NCI-H1092 treated with DMSO at 0.1 percent for 48 hours (cell line): ENCODE data around the gene SLF2.
"Not testable (repeated sequence)": the region's sequence is repeated elsewhere in the genome, so short reads cannot be mapped to it uniquely, and the experiment has no call there.

Source experiments
- DNase-seq: peaks from one replicate; lab custom pipeline; 2025; lab: John Stamatoyannopoulos, UW

Gene SLF2

DNA sequence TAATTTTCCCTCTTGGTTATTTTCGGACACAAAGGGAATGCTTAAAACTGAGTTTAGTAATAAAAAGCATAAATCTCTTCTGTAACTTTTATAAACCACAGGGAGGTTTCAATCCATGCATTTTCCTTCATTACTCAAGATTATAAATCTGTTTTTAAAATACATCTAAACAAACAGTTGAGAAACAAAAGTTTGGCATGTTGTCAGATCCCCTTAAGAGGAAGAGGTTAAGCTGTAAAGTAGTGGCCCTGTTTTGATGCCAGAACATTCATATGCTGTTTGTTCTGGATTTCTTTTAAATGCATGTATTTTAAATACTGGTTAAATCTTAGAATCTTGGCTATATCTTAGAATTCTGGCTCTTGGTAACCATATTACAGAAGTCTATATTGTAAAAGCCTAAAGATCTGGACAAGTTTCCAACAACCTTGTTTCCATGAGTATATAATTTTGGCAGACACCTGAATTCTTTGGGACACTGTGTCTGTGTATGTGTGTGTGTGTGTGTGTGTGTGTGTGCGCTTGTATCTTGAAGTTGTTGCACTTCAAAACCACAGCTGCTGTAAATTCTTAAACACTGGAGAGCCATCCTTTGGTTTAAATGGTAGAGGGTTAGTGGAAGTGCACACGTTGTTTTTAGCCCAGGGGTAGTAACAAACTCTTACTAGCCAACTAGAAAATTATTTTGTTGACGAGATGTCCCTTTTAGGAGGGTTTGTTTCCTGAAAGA lies 49.8 kb downstream of the SLF2 start:
- no peak for DNase-seq

GRCh38 chr10:100963826-100964225 lies 51.1 kb downstream of the SLF2 start:
- no peak for DNase-seq

- DNase-seq, result no peak
These were observed 53.1 kb downstream of the SLF2 start for GRCh38 chr10:100965820-100966219.

DNA sequence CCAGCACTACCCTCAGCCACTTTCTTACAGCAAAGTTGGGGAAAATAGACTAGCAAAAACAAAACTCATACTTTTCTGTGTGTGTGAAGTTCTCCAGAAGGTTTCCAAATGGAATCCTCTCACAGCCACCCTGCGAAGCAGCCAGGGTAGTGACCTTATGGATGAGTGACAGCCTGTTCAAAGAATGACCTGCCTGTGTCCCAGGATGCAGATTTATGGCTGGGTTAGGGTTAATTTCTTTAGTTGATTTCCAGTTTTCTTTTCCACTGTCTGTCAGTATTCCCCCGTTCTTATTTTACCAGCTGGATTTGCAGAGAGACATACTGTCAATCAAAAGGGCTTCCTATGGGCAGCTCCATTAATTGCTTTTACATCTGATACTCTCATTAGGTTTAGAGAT lies 54.1 kb downstream of the SLF2 start:
- no peak for DNase-seq

DNA sequence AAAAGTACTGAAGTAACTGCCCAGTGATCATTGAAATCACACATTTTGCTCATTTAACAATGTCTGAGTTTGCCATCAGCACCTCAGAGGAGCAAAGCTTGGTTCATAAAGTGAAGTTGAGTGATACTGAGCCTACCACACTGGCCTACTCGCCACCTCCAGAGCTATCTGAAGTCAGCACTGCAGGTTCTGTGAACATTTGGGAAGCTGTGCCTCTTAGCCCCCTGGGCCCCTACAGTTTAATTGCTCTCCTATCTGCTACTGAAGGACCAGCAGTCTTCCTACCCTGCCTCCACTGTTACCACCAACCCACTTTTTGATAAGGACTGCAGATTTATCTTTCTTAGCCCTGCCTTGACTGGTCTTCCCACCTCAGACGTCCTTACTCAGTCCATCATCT lies 54.6 kb downstream of the SLF2 start:
- DNase-seq, result no peak

- DNase-seq, result no peak
These were observed 55.4 kb downstream of the SLF2 start for GRCh38 chr10:100968062-100968736.

DNA sequence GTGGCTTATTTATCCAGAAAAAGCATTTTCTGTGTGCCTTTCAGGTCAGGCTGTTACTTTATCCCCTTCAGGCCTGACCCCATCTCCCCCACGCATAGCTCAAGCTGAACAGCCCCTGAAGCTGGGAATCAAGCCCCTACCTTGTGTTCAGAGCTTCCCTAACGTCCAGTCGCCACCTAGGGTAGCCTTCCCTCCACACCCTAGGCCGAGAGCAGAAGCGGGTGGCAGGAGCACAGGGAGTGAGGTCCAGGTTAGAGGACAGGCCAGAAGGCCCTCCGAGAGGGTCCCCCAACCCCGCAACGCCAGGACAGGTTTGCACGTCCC lies 56.1 kb downstream of the SLF2 start:
- DNase-seq, result no peak

DNA sequence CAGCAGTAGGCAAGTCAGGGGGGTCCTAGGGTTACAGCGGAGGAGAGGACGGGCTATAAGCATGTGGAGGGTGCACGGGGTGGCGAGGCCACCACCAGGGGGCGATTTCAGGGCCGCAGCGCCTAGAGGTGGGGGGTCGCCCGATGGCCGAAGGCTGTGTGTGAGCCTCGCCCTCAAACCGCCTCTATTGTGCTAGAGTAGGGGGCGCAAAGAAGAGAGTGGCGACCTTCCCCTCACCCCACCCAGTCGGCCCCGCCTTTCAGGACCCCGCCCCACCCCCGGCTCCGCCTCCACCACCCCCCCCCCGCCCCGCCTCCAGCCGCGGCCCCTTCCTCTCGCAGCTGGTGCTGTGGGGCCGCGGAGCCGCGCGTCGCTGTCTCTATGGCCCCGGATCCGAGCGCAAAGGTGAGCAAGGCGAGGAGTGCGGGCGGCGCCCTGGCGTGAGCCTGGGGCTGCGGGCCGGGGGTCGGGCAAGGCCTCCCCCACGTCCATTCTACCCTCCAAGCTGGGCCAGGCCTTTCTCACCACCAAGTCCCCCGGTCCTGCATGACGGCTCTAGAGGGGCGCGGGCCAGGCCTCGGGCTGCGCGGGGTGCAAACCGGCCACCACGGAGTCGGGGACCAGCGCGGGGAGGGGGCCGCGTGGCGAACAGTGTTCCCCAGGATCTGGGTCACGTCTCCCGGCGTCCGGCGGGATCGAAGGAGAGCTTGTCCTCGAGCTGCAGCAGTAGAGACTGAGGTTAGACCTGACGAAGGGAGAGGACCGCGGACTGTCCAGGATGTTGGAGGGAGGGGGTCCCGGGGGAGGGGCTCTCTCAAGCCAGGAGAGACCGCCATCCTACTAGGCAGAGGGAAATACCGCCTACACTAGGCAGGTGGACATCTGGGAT lies 56.7 kb downstream of the SLF2 start, which contains the start of gene SEMA4G:
Gene SEMA4G (plus strand): TSS at position 318 of the 889 bp plus-strand sequence. CDS start 3,409 bp downstream, outside the sequence.
- peak; percentile 19 for DNase-seq

GRCh38 chr10:100970076-100970913 lies 57.5 kb downstream of the SLF2 start:
- DNase-seq, result no peak

DNA sequence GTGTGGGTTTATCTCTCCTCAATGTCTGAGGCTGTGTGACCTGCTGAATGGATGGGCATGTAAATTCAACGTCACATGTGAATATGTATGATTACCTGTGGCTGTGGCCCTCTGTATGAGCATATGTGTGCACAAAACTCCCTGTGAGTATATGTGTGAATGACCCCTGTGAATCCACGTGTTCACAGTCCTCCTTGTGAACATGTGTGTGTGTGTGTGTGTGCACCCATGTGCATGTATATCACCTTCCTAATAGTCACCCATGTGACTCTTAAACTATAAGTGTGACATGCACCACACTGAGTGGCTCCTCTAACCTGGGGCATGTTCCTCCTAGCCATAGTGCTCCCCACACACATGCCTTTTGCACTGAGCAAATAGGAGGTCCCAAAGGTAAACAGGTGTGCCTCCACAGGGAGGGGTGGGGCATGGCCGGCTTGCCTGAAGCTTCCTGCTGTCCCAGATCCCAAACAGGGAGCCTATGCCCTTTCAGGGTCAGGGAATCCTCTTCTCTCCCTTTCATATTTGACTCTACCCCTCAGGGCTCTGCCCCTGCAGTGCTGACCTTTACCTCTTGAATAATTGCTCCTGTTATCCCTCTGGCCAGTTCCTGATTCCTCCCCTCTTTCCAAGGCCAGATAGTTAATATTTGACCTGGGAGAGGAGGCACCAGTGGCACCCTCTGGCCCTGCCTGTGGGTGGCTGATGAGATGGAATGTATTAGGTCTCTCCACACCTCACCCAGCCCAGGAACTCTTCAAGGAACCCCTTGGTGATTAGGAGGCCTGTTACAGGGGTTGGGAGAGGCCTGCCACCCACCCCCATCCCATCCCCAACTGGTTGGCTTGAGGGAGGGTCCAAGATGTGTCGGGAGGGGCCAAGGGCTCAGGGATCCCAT lies 58.4 kb downstream of the SLF2 start:
- DNase-seq, result no peak

DNA sequence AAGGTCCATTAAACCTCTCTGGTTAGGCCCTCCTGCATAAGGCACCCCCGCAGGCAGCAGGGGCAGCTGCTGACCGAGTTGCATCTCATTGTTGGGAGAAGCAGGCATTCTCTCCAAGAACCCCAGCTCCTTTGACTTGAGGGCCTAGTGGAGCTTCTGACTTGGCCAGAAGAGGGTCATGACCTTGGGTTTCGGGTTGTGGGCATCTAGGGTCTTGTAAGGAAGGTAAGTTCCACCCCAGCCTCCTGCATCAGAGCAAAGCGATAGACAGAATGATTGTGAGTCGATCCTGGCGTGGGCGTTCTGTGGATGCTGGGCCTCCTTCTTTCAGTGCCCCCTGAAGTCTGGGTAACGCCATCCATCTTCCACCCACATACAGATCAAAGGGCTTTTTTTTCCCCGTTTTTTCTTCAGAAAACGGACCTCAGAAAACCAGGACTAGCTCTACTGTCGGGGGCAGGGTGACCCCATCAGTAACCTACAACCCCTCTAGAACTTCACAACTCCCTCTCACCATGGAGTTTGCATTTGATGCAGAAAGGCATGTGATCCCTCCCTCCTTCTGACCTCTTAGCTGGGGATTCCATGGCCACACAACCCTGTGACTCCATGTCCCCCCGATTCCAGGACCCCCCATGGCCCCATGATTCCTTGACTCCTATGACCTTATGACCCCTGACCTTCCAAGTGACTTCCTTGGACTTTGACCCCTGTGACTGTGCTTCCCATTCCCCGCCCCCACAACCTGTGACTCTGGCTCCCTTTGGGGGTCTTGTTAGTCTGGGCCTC lies 59.5 kb downstream of the SLF2 start:
- no peak for DNase-seq

- no peak for DNase-seq
These were observed 60.3 kb downstream of the SLF2 start for GRCh38 chr10:100972904-100973535.

DNA sequence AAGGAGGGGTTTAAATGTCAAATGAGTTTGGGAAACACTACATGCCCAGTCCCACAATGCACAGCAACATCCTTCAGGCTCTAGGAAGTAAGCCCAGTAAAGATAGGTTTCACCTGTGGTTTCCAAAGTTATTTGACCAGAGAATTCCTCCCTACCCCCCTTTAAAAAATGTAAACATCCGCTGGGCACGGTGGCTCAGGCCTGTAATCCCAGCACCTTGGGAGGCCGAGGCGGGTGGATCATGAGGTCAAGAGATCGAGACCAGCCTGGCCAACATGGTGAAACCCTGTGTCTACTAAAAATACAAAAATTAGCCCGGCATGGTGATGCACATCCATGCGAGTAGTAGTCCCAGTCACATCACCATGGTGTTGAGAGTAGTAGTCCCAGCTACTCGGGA lies 62.6 kb downstream of the SLF2 start:
- not testable (repeated sequence) for DNase-seq

DNA sequence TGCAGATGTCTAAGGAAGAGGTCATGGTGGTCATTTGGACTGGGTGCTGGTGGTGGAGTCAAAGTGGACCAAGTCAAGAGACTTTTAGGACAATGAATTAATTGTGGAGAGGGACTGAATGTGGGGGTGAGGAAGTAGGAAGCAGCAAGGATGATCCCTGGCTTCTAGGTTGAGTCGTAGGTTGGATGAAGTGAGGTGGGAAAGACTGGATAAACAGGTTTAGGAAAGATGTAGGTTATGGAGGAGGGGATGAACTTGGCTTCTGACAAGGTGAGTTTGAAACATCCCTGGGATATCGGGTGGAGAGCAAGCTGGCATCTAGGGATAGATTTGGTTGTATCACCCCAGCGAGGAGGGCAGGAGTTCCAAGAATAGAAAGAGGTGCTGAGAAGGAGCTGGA lies 64.1 kb downstream of the SLF2 start:
- DNase-seq, result no peak

DNA sequence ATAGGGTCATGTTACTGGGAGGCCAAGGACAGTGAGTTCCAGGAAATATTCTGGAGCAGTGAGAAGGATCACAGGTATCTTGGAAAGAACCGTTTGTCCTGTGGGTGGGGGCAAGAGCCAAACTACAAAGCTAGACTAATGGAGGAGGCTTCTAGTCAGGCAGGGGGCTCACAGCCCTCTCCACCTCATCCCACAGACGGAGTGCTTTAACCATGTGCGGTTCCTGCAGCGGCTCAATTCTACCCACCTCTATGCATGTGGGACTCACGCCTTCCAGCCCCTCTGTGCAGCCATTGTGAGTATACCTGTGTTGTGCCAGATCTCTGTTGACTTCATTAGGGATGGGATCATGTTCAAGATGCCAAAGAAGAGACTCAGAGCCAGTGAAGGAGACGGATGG lies 64.7 kb downstream of the SLF2 start:
- no peak for DNase-seq

- DNase-seq, result no peak
These were observed 65.5 kb downstream of the SLF2 start for GRCh38 chr10:100978121-100978900.

DNA sequence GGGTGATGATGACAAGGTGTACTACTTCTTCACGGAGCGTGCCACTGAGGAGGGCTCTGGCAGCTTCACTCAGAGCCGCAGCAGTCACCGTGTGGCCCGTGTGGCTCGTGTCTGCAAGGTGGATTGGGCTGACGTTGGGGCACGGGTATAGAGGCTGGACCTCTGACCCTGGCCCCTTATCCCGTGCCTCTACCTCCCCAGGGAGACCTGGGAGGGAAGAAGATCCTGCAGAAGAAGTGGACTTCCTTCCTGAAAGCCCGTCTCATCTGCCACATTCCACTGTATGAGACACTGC lies 66.1 kb downstream of the SLF2 start:
- DNase-seq, result no peak

- no peak for DNase-seq
These were observed 67.1 kb downstream of the SLF2 start for GRCh38 chr10:100979791-100980272.

DNA sequence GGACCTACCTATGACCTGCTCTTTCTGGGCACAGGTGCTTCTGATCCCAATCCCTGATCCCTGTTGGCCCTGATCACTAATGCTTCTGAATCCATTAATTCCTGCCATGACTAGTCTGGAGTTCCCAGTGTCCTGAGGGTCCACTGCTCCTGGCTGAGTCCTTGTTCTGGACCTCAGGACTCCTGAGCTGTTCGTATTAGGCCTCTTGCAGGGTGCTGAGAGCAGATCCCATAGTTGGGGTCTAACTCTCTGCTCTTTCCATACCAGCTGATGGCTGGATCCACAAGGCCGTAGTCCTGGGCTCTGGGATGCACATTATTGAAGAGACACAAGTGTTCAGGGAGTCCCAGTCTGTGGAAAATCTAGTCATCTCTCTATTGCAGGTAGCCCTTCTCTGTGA lies 67.5 kb downstream of the SLF2 start:
- no peak for DNase-seq
